Loucy (cell line): ENCODE data around the gene RBM20.

Source experiments
- EZH2phosphoT487 ChIP-seq: fragments of 200-600 bp; IDR thresholded peaks from 2 replicates; pipeline ENCODE4 v1.6.1; 2018; ENCODE audit warnings: antibody characterized with exemption, mild to moderate bottlenecking, moderate library complexity, borderline replicate concordance
- TF ChIP-seq, protein P1 (sequence below): fragments of 200-600 bp; sonication (generic); conservative IDR thresholded peaks from 2 replicates; pipeline ENCODE4 v1.5.1; 2014; ENCODE audit warnings: mild to moderate bottlenecking, antibody characterized with exemption, low read length

DNA sequence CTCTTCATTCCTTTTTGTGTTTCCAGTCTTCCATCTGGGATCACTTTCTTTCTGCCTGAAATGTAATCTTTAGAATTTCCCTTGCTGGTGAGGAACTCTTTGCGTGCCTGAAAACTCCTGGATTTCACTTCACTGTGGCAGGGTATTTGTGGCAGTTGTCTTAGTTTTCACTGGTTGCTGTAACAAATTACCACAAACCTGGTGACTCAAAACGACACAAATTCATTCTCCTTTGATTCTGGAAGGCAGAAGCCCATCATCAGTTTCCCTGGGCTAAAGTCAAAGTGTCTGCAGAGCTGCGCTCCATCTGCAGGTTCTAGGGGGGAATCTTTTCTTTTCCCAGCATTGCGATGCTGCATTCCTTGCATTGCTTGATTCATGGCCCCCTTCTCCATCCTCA lies 109.3 kb downstream of the RBM20 start:
- TF ChIP-seq, protein P1, sequence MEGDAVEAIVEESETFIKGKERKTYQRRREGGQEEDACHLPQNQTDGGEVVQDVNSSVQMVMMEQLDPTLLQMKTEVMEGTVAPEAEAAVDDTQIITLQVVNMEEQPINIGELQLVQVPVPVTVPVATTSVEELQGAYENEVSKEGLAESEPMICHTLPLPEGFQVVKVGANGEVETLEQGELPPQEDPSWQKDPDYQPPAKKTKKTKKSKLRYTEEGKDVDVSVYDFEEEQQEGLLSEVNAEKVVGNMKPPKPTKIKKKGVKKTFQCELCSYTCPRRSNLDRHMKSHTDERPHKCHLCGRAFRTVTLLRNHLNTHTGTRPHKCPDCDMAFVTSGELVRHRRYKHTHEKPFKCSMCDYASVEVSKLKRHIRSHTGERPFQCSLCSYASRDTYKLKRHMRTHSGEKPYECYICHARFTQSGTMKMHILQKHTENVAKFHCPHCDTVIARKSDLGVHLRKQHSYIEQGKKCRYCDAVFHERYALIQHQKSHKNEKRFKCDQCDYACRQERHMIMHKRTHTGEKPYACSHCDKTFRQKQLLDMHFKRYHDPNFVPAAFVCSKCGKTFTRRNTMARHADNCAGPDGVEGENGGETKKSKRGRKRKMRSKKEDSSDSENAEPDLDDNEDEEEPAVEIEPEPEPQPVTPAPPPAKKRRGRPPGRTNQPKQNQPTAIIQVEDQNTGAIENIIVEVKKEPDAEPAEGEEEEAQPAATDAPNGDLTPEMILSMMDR, result no peak
- no peak for TF ChIP-seq EZH2phosphoT487
